ENCODE measurements around the gene NLRP6.

The NLRP6 gene

GRCh38 chr11:289398-289711 lies 11.1 kb downstream of the NLRP6 start:
- no peak for ATAC-seq
- TF ChIP-seq POU6F1 (CRISPR knock-in tag; IDR thresholded peaks at IDR 0.05; ENCODE audit: borderline replicate concordance, low read depth) (no peak), ARNTL (CRISPR knock-in tag; IDR thresholded peaks at IDR 0.05; ENCODE audit: borderline replicate concordance, low read depth) (no peak), ISL1 (CRISPR knock-in tag; IDR thresholded peaks at IDR 0.05) (no peak), ZC3H10 (CRISPR knock-in tag; IDR thresholded peaks at IDR 0.05) (no peak), PATZ1 (CRISPR knock-in tag; IDR thresholded peaks at IDR 0.05; ENCODE audit: borderline replicate concordance) (no peak), TSHZ2 (CRISPR knock-in tag; IDR thresholded peaks at IDR 0.05) (no peak), CSDC2 (CRISPR knock-in tag; IDR thresholded peaks at IDR 0.05) (no peak), TCF4 (CRISPR knock-in tag; IDR thresholded peaks at IDR 0.05; ENCODE audit: borderline replicate concordance) (no peak), PPARA (CRISPR knock-in tag; IDR thresholded peaks at IDR 0.05; ENCODE audit: borderline replicate concordance) (no peak), CSRNP3 (CRISPR knock-in tag; IDR thresholded peaks at IDR 0.05) (no peak), ZNF8 (CRISPR knock-in tag; IDR thresholded peaks at IDR 0.05) (no peak), CREB5 (CRISPR knock-in tag; IDR thresholded peaks at IDR 0.05; ENCODE audit: low read depth) (no peak), ESRRG (CRISPR knock-in tag; IDR thresholded peaks at IDR 0.05) (no peak), ZFP3 (CRISPR knock-in tag; IDR thresholded peaks at IDR 0.05) (no peak)

GRCh38 chr11:289712-290620 lies 11.8 kb downstream of the NLRP6 start:
- TF ChIP-seq RARB (CRISPR knock-in tag; IDR thresholded peaks at IDR 0.05) (no peak), ISL1 (CRISPR knock-in tag; IDR thresholded peaks at IDR 0.05) (no peak), ZNF70 (CRISPR knock-in tag; IDR thresholded peaks at IDR 0.05) (no peak), ZFP3 (CRISPR knock-in tag; IDR thresholded peaks at IDR 0.05) (no peak), TCF4 (CRISPR knock-in tag; IDR thresholded peaks at IDR 0.05; ENCODE audit: borderline replicate concordance) (no peak), ESRRG (CRISPR knock-in tag; IDR thresholded peaks at IDR 0.05) (no peak), PATZ1 (CRISPR knock-in tag; IDR thresholded peaks at IDR 0.05; ENCODE audit: borderline replicate concordance) (no peak), PPARA (CRISPR knock-in tag; IDR thresholded peaks at IDR 0.05; ENCODE audit: borderline replicate concordance) (no peak), SNAI2 (CRISPR knock-in tag; IDR thresholded peaks at IDR 0.05) (no peak)
- ATAC-seq = no peak

All from SK-N-SH treated with all-trans-retinoic acid at 6 μM for 48 hours (cell line).